ENCODE data around the gene FCMR. TPM values are rescaled to one million over a fixed set of nuclear protein-coding genes. Genes with fewer than 3 reads are reported as not detected.

FCMR gene
- total RNA-seq, 2 donors from 2014 or later: 1.4 to 3.3 TPM

DNA sequence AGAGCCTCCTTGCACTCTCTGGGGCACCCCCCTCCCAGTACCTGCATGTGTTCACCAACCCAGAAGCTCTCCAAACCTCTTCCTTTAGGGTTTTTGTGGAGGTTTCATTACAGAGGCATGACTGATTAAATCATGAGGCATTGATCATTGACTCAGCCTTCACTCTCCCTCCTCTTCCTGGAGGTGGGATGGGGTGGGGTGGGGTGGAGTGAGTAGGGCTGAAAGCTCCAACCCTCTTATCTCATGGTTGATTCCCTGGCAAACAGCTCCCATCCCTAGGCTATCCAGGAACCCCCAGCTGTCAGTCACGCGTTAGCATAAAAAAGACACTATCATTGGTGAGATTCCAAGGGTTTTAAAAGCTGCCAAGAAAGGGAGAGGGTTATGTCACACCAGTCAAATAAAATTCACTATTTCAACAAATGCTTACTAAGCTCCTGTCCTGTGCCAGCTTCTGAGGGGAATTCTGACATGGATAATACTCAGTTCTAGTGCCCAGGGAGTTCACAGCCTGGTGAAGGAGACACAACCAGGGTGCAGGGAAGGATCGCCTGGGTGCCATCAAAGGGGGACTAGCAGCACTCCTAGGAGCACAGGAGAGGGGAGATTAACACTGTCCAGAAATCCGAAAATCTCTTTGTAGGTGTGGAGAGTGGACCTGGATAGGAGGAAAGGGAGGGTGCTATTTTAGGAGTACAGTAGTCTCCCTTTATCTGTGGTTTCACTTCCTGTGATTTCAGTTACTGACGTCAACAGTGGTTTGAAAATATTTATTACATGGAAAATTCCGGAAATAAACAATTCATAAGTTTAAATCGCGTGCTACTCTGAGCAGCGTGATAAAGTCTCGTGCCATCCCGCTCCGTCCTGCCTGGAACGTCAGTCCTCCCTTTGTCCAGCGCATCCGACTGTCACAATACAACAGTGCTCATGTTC, 31.3 kb downstream of the FCMR start:
- intact Hi-C loops (cut with DNase I): no loop called here
- DNase-seq (ENCODE audit: low spot score): no peak

DNA sequence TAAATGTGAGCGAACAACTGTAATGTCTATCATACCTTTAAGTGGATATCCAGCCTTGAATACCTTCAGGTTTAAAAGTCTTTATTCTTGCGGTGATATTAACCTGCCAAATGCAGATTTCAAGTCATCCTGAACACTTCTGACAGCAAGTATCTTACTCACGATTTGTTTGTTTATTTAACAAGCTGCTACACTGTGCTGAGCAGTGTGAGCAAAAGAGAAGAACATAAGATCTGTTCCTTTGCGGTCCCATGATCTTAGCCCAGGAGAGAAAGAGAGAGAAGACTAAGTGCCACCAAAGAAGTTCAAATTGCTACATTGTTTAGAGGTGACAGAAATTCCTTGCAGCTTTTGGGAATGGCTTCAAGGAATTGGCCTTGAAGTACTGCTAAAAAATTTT, 34.0 kb downstream of the FCMR start:
- no peak for DNase-seq (ENCODE audit: low spot score)
- intact Hi-C loops (cut with DNase I): no loop called here

- intact Hi-C loops (cut with DNase I): no loop called here
- no peak for DNase-seq (ENCODE audit: low spot score)
These were observed 34.9 kb downstream of the FCMR start for GRCh38 chr1:206886831-206887230.

GRCh38 chr1:206885341-206886060, 36.2 kb downstream of the FCMR start:
- DNase-seq (ENCODE audit: low spot score): no peak
- intact Hi-C loops (cut with DNase I): no loop called here

DNA sequence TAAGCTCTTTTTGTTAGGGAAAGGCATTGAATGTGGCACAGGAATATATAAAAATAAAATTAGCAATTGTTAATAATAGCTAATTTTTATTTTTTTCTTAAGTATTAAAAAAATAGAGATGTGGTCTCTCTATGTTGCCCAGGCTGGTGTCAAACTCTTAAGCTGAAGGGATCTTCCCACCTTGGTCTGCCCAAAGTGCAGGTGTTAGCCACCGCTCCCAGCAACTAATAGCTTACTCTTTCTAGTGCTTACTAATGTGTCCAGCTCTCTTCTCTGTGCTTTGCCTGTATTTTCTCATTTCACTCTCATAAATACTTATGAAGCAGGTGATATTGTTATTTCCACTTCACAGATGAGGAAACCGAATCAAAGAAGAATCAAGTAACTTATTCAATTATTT, 37.9 kb downstream of the FCMR start:
- intact Hi-C loops (cut with DNase I): no loop called here
- DNase-seq (ENCODE audit: low spot score): no peak

- intact Hi-C loops (cut with DNase I): no loop called here
- DNase-seq (ENCODE audit: low spot score): no peak
These were observed 38.6 kb downstream of the FCMR start for GRCh38 chr1:206883160-206883559.

DNA sequence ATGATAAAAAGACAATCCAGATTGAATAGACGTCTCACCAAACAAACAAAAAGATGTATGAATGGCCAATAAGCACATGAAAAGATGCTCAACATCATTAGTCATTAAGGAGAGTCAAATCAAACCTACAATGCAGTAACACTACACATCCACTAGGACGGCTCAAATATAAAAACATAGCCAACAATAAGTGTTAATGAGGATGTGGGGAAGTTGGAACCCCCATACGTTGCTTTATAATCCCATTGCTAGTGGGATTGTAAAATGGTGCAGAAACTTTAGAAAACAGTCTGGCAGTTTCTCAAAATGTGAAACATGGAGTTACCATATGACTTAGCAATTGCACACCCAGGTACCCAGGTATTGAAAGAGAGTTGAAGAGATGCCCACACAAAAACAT, 39.2 kb downstream of the FCMR start:
- no peak for DNase-seq (ENCODE audit: low spot score)
- intact Hi-C loops (cut with DNase I): no loop called here

DNA sequence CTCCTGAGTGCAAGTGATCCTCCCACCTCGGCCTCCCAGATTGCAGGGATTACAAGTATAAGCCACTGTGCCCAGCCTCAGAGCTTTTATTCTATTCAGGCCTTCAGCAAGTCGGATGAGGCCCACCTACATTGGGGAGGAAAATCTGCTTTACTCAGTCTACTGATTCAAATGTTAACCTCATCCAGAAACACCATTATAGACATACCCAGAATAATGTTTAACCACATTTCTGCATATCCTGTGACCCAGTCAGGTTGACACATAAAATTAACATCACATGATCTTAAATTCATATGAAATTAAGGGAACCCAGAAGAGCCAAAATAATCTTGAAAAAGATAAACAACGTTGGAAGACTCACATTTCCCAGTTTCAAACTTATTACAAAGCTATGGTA, 41.4 kb downstream of the FCMR start:
- no peak for DNase-seq (ENCODE audit: low spot score)
- intact Hi-C loops (cut with DNase I): no loop called here

DNA sequence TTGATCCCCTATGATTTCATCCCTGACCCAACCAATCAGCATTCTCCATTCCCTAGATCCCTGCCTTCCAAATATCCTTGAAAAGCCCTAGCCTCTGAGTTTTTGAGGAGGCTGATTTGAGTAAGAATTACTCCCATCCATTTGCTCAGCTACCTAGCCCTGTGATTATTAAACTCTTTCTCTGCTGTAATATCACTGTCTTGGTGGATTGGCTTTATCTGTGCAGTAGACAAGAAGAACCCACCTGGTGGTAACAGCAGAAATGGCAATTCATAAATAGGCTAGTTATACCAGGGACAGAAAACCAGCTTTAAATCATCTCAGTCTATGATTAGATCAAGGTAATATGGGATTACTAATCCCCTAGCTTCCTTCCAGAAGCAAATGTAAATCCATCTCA, 43.3 kb downstream of the FCMR start:
- intact Hi-C loops (cut with DNase I): no loop called here
- no peak for DNase-seq (ENCODE audit: low spot score)

DNA sequence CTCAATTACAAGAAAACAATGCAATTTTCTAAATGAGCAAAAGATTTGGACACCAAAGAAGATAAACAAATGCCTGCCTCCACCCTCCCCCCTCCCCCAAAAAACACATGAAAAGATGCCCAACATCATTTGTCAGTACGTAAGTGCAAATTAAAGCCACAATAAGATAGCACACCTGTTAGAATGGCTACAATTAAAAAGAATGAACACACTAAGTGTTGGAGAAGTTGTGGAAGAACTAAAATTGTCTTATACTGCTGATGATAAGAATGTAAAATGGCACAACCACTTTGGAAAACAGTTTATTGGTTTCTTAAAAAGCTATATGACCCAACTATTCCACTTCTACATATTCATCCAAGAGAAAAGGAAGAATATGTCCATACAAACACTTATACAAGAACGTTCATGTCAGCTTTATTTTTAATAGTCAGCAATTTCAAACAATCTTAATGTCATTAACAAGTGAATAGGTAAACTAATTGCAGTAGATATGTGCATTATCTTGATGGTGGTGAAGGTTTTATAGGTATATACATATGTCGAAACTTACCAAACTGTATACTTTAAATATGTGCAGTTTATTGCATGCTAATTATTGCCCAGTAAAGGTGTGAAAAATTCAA, 45.9 kb downstream of the FCMR start:
- DNase-seq (ENCODE audit: low spot score): no peak
- intact Hi-C loops (cut with DNase I): no loop called here

DNA sequence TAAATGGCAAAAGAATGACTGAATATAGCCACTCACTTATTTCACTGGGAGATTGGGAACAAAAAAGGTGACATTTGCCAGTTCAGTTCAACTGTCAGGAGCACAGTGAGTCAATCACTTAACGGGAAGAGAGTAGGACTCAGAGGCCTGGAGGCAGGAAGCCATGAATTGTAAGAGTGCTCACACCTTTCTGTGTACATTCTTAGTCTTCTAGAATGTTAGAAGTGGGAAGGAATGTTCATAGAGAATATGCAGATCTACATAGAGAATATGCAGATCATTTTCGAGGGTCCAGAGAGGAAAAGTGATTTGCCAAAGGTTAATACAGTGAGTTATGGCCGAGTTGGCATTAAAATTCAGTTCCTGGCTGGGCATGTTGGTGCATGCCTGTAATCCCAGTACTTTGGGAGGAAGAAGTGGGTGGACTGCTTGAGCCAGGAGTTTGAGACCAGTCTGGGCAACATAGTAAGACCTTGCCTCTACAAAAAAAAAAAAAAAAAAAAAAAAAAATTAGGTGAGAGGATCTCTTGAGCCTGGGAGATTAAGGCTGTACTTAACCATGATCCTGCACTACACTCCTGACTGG, 48.0 kb downstream of the FCMR start:
- intact Hi-C loops (cut with DNase I): no loop called here

GRCh38 chr1:206872139-206872538, 49.6 kb downstream of the FCMR start:
- intact Hi-C loops (cut with DNase I): no loop called here

More for the DNA sequence above, 48.0 kb downstream of the FCMR start:
- DNase-seq (ENCODE audit: low spot score): no peak

DNA sequence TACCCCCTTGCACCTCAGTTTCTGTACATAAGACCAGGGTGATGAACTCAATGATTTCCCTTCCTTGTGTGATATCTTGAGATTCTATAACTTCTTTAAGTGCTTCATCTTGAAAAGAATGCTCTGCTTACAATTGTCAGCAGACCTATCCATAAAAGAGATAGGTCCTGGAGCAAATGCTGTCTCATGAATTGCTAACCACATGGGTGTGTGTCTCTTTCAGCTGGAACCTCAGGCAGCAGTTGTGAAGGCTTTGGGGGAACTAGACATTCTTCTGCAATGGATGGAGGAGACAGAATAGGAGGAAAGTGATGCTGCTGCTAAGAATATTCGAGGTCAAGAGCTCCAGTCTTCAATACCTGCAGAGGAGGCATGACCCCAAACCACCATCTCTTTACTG, 53.5 kb downstream of the FCMR start:
- no peak for DNase-seq (ENCODE audit: low spot score)
- intact Hi-C loops (cut with DNase I): no loop called here

More at GRCh38 chr1:206872139-206872538, 49.6 kb downstream of the FCMR start:
- DNase-seq (ENCODE audit: low spot score): no peak

GRCh38 chr1:206867716-206868115, 54.0 kb downstream of the FCMR start:
- intact Hi-C loops (cut with DNase I): no loop called here
- DNase-seq (ENCODE audit: low spot score): no peak

DNA sequence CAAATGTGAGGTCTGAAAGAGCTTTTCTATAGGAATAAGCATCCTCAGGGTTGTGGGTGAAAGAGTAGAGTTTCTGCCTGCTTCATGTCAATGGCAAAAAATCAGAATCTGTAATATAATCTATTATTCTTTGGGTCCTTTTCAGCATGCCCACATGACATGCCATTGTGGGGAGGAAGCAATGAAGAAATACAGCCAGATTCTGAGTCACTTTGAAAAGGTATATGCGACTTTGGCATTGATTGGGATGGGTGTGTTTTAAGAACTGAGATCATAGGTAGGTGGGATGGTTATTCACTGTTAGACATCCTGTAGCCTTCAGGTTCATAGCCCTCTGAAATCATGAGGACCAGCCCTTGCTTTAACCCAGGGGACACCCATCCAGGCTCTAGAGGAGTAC, 54.5 kb downstream of the FCMR start:
- DNase-seq (ENCODE audit: low spot score): no peak
- intact Hi-C loops (cut with DNase I): no loop called here

DNA sequence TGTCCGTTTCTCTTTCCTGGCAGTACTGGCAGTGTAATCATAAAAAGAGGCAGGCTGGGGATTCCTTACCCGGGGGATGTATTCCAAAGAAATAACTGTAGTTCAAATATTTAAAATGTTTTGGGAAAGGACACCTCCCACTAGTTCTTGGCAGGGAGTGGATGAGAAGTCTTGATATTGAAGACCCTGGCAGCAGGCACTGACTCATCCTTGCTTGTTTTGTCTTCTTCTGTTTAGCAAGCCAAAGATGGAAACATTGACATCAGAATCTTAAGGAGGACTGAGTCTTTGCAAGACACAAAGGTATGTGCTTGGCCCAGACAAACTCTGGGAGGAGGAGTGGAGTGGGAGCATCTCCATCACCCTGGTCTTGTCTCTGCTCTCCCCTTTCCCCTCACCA, 55.7 kb downstream of the FCMR start:
- DNase-seq (ENCODE audit: low spot score): no peak
- intact Hi-C loops (cut with DNase I): no loop called here

GRCh38 chr1:206864939-206865671, 56.6 kb downstream of the FCMR start, which contains the start of gene IL20:
IL20 (plus strand) TSS chr1:206865623; CDS start chr1:206865853, 230 bp downstream.
- intact Hi-C loops (cut with DNase I): no loop called here

DNA sequence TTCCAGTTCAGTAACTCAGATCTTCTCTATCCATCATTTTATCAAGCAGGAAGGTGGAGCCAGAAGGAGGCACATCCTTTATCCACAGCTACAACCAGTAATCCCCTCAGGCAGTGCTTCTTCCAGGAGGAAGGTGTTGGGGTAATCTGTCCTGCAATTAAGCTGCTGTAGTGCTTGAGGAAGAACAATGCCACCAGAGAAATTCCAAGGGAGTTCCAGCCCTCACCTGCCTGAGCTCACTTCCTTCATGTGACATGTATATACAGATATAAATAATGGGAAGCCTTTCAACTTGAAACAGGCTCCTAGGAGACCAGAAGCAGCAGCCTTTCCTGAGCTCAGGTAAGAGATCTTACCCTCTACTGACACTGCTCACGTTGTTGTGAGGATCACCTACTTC, 58.5 kb downstream of the FCMR start:
- intact Hi-C loops (cut with DNase I): no loop called here
- no peak for DNase-seq (ENCODE audit: low spot score)

More at GRCh38 chr1:206864939-206865671, 56.6 kb downstream of the FCMR start, which contains the start of gene IL20:
- DNase-seq (ENCODE audit: low spot score): peak; percentile 93

- intact Hi-C loops (cut with DNase I): no loop called here
- DNase-seq (ENCODE audit: low spot score): no peak
These were observed 61.6 kb downstream of the FCMR start for GRCh38 chr1:206860165-206860564.

All from posterior vena cava (tissue), 2 donors.